ENCODE results near the gene WDFY4. TPM values are rescaled to one million over a fixed set of nuclear protein-coding genes. Genes with fewer than 3 reads are reported as not detected.

WDFY4 gene
- total and polyA plus RNA-seq, 9 of the 15 experiments (the other 6 are each of a cell fraction or from before 2014, with no cell fraction given) = 0.01 to 0.02 (median 0.01) TPM; not detected in 6

DNA sequence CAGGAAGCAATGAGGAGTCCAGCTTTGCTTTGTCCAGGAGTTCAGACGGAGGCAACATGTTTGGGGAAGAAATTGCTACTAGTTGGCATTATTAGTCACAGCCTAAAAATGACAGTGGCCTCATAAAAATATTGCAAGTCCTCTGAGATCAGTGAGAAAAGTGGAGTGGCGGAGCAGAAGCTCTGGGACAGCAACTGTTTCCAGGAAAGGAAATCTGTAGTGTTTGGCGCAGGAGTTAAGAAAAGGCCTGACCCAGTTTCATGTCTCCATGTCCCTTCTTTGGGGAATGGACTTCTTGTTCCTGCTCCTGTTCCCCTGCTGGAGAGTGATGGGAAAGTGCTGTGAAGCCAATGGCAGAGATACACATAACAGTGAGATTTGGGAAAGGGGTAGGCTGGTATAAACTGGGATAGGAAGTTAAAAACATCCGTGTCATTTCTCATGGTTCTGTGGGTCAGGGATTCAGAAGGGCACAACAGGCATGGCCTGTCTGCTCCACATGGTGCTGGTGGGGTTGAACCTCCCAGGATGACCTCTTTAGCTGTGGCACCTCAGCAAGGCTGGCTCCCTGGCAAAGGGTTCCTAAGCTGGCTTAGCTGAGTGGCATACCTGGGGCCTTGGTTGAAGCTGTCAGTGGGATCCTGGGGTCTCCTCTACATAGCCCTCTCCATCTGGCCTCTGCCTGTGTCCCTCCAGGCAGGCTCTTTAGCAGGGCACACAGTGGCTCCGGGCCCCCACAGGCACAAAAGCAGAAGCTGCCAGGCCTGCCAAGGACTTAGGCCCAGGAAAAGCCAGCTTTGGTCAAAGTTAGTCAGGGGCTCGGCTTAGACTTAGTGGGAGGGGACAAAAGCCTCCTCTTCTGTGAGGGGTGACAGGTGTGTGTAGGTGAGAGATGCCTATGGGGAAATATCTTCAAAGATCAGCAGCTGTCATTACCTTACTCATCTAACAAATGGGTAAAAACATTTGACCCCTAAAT is 77.7 kb downstream of the WDFY4 start:
- Histone ChIP-seq H3K36me3 (ENCODE audit: control insufficient read depth, insufficient read depth, low read length) (no peaks in the 10 kb centered on the region), H3K9ac (ENCODE audit: insufficient read depth in 1 of 2, low read depth in 2 of 2, low read length in 2 of 2) (no peak overlapping the region), H3K9me1 (ENCODE audit: control insufficient read depth, insufficient read depth, low read length) (no peaks in the 10 kb centered on the region), H3K9me3 (replicated peaks; ENCODE audit: control insufficient read depth, insufficient read depth, low read depth, low read length) (no peaks in the 10 kb centered on the region), H3K79me2 (ENCODE audit: control insufficient read depth, insufficient read depth, low read length) (no peaks in the 10 kb centered on the region), H3K27me3 (ENCODE audit: control insufficient read depth in 2 of 2, insufficient read depth in 2 of 2, low read length in 2 of 2) (peaks cover 0 to 11% of the 10 kb centered on the region in 2 experiments; a peak in 2 of 5 replicates), H4K20me1 (replicated peaks; ENCODE audit: control insufficient read depth, insufficient read depth, low read length) (no peaks in the 10 kb centered on the region), H3K27ac (ENCODE audit: extremely low read depth, low read depth, low read length) (no peak overlapping the region), H3K4me2 (ENCODE audit: insufficient read depth, low read length) (no peak overlapping the region), H2AFZ (ENCODE audit: low read depth, low read length) (no peak overlapping the region), H3K4me1 (replicated peaks in 1 of 2; ENCODE audit: control insufficient read depth in 2 of 2, insufficient read depth in 2 of 2, low read length in 2 of 2) (no peaks in the 10 kb centered on the region), H3K4me3 (no peak overlapping the region)
- ATAC-seq = no peak
- DNase-seq (ENCODE audit: extremely low read depth in 1 of 4, low spot score in 3 of 4) = no peak
- ChIA-PET POLR2A (interaction anchor here (0.6 to 1.7 kb wide), 4 partner anchors 10 to 30 kb away, joined by 3 to 6 read pairs (median 4); no protein-coding TSS in a partner anchor), CTCF (ENCODE audit: low intra/inter-chr PET ratio) (no interaction called here)
- no peak for FAIRE-seq
- intact Hi-C loops (cut with micrococcal nuclease) (no loop called here), in situ Hi-C loops (cut with MboI) (no loop called here)
- BruUV-seq (replicated peaks) = no TSS peak
- WGBS (ENCODE audit: insufficient coverage, low coverage, missing lambda C conversion rate) = 2% methylated on average over 6 of the region's 6 CpGs
- TF ChIP-seq BRD9 (IDR thresholded peaks at IDR 0.05; ENCODE audit: low read depth, partially characterized antibody) (no peak), CEBPG (CRISPR knock-in tag; IDR thresholded peaks at IDR 0.05) (no peak), CEBPG (tag; conservative IDR thresholded peaks at IDR 0.05 in 1 of 2, IDR thresholded peaks at IDR 0.05 in 1 of 2) (no peak), RBFOX2 (IDR thresholded peaks at IDR 0.05; ENCODE audit: low read depth, low read length) (no peak), CHD7 (IDR thresholded peaks at IDR 0.05; ENCODE audit: low read depth, low read length) (no peak), EHMT2 (IDR thresholded peaks at IDR 0.05) (no peak), ATF7 (IDR thresholded peaks at IDR 0.05) (no peak), CTBP1 (IDR thresholded peaks at IDR 0.05; ENCODE audit: borderline replicate concordance) (no peak)
